HG03460 (cell line): ENCODE data around the gene FMNL2.

Source experiments
- ATAC-seq: cut with Tn5 transposase; IDR thresholded peaks from one replicate; pipeline ENCODE4 v1.9.1; 2021; ENCODE audit not compliant: unreplicated experiment

FMNL2 gene

DNA sequence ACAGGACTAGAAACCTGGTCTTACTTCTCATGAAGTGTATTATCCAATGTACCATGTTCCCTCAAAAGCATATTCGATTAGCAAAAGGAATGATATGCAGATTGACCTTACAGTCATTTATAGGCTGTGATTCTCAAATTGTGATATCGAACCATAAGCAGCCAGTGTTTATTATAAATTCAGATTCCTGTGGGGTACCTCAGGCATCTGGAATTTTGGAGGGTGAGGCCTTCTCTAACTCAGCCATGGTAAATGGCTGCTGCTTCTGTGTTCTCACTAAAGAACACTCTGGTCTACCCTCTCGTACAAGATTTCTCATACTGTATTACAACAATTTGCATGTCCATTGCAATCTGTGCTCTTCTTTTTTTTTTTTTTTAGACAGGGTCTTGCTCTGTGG is 297.8 kb downstream of the FMNL2 start:
- no peak for ATAC-seq

DNA sequence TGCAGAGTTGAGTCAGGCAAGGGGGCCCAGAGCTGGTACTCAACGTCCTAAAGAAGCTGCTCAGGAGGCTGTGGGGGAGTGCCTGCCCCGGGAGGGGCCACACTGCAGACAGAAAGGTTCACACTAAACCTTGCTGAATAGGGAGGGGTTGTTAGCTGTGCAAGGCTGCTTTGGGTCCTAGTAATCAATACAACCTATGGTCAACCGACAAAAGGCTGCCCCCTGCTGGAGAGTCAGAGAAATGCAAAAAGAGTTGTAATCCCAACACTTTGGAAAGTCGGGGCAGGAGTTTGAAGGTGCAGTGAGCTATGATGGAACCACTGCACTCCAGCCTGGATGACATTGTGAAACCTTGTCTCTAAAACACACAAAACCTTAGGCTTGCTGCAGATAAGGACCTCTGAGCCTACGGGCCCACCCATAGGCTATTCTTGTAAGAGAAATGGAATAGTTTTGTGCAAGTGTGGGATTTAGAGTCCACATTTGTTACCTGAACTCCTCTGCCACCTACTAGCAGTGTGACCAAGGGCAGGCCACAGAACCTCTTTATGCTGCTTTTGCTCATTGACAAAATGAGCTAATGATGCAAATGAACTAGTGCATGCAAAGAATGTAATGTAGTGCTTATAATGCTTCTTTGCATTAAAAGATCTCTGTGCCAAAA is 300.8 kb downstream of the FMNL2 start:
- ATAC-seq = peak; percentile 80

DNA sequence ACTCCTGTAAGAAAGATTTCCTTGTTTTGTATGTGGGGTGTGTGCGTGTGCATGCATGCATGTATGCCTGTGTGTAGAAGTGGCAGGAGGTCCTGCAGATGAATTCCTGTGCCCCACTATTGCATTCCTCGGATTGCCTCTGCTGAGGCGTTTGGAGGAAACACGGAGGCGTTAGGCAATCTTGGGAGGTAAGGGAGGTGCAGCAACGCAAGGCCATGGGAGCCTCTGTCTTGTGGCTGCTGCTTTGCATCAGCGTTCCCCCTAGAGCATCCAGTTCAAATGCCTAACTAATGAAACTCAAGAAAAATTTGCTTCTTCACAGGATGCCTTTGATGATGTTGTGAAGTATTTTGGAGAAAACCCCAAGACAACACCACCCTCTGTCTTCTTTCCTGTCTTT is 302.3 kb downstream of the FMNL2 start:
- no peak for ATAC-seq

DNA sequence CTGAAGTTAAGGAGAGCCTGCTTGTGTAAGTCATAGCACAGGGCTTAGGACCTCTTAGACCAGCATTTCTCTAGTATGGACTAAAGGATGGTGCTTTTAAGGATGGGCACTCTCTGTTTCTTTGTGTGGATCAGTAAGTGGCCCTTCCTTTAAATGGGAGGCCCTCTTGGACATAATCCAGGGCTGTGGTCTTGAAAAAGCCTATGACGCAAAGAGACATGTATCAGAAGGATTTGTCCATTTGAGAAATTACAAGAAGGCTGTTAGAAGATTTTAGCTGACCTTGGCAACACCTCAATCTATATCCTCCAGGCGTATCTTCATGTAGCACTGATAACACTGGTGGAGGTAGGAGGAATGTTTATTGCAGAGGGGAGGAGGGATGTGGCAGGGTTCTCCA is 303.1 kb downstream of the FMNL2 start:
- no peak for ATAC-seq

DNA sequence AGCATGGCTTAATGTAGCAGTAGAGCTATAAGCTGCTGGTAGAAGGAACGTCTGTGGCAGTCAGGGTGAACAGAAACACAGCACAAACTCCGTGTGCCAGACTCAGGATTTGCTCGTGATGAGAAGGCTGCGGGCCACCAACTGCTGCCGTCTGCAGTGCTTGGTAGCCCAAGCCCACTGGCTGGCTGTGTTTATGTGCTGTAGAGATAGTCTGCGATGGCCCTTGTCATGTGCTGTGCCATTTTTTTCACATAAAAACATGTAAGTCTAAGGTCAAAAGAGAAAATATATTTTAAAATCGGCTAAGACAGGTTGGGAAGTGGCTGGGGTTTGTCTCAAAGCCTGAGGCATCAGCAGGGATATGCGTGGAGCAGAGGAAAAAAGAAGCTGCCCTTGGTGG is 303.6 kb downstream of the FMNL2 start:
- ATAC-seq = no peak

DNA sequence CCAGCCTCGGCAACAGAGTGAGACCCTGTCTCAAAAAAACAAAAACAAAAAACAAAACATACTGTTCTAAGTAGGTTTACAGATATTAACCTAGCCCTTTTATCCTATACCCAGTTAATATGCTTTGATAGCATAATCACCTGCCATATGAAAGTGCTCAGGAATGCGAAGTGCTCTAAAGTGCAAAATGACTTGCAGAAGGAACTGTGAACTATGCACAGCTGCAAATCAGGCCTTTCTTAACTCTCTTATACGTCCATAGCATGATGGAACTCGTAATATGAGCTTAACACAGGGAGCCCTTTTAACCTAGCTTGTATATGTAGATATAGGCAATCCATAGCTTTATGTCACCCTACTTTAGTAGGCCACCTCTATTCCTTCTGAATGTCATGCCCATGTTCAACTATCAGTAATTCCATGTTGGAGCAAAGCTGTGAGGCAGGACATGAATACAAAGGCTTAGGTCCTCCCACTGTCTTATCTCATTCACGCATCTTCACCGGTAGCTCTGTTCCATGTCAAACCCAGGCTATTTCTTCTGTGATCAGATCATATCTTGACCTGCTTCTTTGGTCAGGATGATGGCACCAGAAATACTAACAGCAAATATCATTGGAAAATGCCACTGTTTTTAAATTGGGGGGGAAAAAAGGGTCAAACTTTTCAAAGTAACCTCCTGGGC is 309.4 kb downstream of the FMNL2 start:
- no peak for ATAC-seq

DNA sequence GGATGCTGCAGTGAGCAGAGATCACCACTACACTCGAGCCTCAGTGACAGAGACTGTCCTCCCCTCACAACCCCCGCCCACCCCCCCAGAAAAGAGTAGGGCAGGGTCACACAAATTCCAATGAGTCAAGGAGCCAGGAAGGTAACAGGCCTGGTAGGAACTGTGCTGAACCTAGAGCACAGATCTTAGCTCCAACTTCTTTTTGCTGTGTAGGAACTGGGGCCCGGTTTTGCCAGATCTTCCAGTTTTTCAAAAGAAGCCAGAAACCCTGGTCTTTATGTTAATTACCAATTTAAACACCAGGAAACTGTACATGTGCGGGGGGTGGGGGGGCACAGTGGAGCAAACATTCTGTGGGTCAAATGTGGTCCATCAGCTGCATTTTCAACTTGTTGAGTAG is 311.3 kb downstream of the FMNL2 start:
- ATAC-seq = no peak

DNA sequence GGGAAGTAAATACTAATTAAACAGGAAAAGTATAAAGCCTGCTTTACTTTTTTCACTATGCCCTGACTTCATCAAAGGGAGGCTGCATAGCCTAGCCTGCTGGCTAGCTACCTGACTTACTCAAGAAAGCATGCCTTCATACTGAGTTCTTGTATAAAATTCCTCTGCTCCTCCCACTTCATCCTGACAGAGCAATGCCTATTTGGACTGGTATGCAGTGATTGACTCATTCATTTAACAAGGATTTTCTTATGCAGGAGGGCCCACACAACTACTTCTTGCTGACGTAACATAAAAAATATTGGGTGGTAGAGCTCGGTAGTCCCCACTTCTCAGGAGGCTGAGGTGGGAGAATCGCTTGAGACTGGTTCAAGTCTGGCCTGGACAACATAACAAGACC is 311.8 kb downstream of the FMNL2 start:
- ATAC-seq = no peak

DNA sequence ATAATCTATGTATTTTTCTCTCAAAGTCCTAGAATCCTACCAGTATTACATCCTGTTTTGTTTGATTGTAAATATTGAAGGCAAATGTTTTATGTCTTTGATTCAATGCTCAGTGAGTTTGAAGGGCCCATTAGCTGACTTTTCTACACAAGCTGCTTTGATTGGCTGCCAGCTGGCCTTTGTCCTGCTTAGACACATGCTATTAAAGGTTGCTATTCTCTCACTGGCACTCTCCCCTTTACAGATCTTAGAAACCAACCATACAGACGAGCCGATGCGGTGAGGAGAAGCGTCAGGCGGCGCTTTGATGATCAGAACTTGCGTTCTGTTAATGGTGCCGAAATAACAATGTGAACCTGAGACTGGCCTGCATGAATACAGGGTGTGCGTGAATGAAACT is 312.6 kb downstream of the FMNL2 start:
- no peak for ATAC-seq

DNA sequence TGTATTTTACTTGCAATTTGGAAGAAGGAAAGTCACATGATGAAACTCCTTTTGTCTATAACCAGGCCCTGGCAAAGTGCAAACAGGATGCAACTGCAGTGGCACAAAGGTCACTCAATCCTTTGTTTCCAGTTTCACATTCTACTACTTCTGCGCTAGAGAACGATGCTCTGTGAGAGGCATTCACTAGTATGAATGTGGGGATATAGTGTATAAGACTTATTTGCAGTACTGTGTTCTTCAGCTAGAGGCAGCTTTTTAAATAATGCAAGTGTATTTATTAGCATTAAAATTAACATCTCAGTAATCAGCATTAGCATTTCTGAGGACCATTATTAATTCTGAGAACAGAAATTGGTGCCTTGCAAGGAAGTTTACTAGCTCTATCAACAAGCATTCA is 313.4 kb downstream of the FMNL2 start:
- ATAC-seq = no peak

DNA sequence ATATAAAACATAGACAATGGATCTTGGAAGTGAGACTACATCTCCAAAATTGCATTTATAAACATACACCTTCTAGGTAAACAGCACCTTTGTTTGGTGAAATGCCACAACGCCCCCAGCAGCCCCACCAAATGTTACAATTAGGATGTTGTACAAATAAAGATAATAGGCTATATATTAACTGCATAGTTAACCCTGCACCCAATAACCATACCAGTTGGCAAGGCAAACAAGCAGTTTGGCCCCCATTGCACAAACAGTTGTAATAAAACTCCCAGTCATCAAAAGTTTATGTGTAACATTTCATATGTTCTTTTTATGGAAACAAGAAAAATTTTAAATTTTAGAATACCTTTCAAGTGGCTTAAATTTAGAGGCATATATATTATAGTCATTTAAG is 315.0 kb downstream of the FMNL2 start:
- ATAC-seq = no peak

DNA sequence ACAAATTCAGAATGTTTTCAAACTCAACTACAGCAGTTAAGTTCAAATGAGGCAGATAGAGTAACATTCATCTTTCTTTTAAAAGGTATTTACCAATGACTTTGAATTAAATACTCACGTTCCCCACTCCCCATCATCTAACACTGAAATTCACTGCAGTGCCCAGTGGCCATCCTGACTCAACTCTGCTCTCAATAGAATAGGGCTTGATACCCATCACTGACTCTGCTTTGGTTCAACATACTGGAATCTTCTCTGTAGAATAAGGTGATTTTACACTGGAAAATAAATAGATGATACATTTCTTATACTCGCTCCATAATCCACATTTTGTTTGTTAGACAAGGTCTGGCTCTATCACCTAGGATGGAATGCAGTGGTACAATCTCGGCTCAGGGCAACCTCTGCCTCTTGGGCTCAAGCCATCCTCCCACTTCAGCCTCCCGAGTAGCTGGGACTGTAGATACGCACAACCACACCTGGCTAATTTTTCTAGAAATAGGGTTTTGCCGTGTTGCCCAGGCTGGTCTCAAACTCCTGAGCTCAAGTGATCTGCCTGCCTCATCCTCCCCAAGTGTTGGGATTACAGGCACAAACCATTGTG is 315.9 kb downstream of the FMNL2 start:
- ATAC-seq = no peak

DNA sequence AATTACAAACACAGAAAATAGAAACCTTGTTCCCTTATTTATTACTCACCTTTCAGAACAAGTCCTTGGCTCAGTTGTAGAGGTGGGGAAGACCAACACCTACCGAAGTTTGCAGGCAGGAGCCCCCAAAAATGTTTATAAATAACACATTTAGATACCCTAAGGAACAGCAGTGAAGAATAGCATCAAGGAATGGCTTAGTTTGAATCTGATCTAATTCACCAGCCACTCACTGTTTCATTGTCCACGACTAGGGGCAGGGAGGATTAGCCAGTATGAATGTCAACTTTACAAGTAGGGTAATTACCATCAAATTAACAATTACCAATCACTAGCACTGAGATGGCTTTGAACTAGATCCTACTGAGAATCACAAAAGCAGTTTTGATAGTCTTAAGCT is 316.9 kb downstream of the FMNL2 start:
- ATAC-seq = no peak

DNA sequence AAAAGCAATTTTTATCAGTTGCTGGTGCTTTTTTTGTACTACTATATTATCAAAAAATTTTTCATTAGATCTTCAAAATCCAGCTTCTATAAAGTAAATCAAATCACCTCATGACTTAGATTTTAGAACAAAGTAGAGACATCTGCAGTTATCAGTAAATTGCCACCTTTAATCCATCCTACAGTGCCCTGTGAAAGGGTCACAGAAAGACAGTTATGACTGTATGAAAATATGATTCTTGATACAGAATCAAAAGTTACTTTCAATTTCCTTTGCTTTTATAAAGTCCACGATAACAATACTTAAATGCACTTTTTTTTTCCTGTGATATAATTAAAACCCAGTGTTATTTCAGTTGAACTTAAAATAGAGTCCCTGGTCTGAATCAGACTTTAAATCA is 320.9 kb downstream of the FMNL2 start:
- no peak for ATAC-seq

DNA sequence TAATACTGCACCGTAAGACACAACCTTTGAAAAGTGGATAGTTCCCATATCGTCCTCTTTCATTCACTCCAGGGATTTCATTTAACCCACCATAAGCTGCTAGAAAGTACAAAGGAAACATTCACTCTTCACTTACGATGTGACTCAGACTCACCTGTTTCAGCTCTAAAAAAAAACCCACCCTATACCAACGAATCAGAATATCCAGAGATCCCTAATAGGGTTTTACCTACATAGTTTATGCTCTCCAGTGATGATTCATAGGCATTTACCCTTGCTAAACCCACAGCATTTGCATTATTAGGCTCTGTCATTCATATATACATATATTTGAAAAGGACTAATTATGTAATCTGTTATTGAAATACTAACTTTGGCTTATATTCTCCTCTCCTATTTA is 322.1 kb downstream of the FMNL2 start:
- peak; percentile 69 for ATAC-seq

DNA sequence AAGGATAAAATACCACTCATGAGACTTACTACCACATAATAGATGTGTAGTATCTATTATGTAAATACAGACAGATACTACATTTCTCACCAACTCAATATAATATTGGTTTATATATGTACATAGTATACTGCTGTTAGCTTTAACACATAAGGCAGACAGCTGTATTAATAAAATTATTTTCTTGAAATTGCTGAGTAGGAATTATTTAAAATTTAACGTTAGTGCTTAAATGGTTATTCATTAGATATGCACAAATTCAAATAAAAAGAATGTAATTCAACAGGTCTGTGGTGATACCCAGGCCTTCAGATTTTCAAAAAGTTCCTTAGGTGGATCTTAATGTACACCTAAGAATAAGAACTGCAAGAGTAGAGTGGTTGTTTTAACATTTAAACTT is 323.2 kb downstream of the FMNL2 start:
- ATAC-seq = no peak

DNA sequence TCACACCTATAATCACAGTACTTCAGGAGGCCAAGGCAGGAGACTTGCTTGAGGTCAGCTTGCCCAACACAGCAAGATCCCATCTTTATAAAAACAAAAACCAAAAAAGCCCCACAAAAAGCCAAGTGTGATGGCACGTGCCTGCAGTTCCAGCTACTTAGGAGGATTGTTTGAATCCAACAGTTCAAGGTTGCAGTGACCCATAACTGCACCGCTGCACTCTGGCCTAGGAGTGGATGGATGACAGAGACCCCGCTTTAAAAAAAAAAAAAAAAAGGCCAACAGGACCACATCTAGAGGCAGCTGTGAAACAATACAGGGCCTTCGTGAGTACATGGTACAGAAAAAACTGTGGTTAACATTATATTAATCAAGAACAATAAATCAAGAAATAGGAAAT is 326.1 kb downstream of the FMNL2 start:
- ATAC-seq = no peak

DNA sequence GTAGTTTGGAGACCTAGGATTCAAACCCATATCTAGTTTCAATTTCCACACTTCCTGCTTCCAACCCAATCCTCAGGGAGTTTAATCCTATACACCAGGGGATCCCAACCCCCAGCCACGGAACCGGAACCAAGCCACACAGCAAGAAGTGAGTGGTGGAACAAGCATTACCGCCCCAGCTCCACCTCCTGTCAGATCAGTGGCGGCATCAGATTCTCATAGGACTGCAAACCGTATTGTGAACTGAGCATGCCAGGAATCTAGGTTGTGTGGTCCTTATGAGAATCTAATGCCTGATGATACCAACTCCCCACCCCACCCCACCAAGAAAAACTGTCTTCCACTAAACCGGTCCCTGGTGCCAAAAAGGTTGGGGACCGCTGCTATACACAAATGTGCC is 329.8 kb downstream of the FMNL2 start:
- no peak for ATAC-seq

DNA sequence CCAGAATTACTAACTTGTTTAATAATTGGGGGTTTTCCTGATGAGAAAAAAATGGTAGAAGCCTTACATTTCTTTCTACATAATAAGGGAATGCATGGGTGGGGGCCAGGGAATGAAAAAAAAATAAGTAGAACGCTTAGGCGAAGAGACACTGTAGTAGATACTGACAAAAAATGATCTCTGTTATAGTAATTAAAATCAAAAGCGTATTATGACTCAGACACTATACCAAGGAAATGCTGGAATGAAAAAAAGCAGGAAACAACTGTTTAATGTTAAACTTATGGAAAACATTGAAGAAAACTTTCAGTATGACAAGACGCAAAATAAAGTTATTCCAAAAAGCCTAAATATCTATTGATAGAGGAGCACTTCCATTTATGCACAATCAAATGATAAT is 339.4 kb downstream of the FMNL2 start:
- no peak for ATAC-seq

DNA sequence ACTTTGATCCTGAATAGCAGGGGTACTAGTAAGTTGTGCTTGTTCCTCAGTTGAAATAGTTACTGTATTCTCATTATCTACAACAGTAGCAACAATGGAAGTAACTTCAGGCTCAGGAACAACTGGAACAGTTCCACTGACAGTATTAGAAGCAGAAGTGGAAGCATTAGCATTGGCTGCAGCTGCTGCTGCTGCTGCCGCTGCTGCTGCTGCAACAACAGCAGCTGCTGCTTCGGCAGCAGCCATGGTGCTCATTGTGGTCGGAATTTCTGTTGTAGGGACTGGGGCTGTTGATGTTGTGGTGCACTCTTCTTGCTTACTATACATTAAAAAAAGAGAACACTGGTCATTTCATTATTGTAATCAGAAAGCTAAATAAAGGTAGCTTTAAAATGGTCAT is 341.5 kb downstream of the FMNL2 start:
- no peak for ATAC-seq

DNA sequence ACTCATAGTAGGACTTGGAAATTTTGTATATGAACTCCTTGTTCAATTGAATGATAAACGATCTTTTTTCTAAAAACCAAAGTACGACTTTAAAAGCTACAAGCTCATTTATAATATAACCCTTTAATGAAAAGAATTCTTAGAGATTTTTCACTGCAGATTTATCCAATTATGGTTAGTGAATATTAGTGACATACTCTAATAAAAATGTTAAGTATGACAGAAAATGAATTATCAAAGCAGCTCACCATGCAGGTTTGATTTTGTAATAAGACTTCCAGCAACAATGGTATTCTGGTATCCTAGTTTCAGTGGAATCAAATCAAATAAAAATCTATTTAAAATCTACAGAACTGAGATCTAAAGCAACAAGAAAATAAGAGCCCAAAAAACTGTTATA is 343.8 kb downstream of the FMNL2 start:
- no peak for ATAC-seq

DNA sequence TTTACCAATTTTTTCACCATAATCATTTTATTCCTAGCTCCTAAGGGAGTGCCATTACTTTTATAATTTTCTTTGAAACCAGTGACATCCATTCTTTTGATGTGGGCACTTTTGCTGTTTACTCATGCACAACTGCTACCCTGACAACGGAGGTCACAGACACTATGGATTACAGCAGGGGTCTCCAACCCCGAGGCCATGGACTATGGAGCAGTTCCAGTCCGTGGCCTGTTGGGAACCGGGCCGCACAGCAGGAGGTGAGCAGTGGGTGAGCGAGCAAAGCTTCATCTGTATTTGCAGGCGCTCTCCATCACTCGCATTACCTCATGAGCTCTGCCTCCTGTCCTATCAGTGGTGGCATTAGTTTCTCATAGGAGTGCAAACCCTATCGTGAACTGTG is 347.7 kb downstream of the FMNL2 start:
- ATAC-seq = no peak

DNA sequence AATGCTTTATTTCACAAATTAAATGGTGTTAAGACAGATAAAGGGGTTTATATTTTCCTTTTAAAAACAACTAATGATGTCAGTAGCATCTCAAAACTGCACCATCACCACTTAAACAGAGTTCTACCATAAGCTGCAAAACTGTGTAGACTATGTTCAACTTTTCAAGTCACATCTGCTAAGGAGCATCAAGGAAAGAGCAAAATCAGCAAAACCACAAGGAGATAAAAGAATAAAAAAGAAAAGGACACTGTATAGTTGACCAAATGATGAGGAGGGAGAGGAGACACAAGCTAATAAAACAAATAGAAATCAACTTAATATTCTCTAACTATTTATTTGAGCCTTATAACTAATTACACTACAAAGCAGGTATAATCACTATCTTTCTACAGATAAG is 348.4 kb downstream of the FMNL2 start:
- no peak for ATAC-seq
